A549 (cell line): ENCODE measurements around the gene TXNDC15.
A peak's percentile ranks its signal among the peaks of the same experiment; 100 is the strongest.

ENCODE experiments used
- CTCF ChIP-seq: fragments of >200 bp; sonication (Bioruptor Twin); formaldehyde crosslinking; IDR thresholded peaks from 3 replicates; pipeline ENCODE4 v1.5.1; 2016
- JUN ChIP-seq, 2 experiments: fragments of >200 bp; sonication (Bioruptor Twin); formaldehyde crosslinking; IDR thresholded peaks; 2 replicates in 1 of 2; 3 replicates in 1 of 2; pipeline ENCODE4 v1.6.1; 2016 to 2017
- JUNB ChIP-seq: fragments of >200 bp; sonication (Bioruptor Twin); formaldehyde crosslinking; IDR thresholded peaks from 2 replicates; pipeline ENCODE4 v1.6.1; 2016
- NR3C1 ChIP-seq: fragments of >200 bp; sonication (Bioruptor Twin); formaldehyde crosslinking; IDR thresholded peaks from 3 replicates; pipeline ENCODE4 v1.6.1; 2017
- POLR2A ChIP-seq: IDR thresholded peaks from 2 replicates; pipeline ENCODE4 v1.6.1; 2012; ENCODE audit warnings: mild to moderate bottlenecking, low read length

- no peak for TF ChIP-seq JUN (IDR thresholded peaks at IDR 0.05)
- TF ChIP-seq CTCF: no peak
- peak; percentile 35 for TF ChIP-seq POLR2A
- TF ChIP-seq NR3C1: no peak
- TF ChIP-seq JUNB: no peak
Measured at GRCh38 chr5:134874831-134875655, 872 bp downstream of the TXNDC15 start.
